ENCODE data around the gene EFNB1. TPM values are rescaled to one million over a fixed set of nuclear protein-coding genes. Genes with fewer than 3 reads are reported as not detected.

The EFNB1 gene
- total and polyA plus RNA-seq, 10 of the 15 experiments (the other 5 are each of a cell fraction or from before 2014, with no cell fraction given): 0.02 to 1.0 (median 0.81) TPM; not detected in 1

GRCh38 chrX:68830419-68831404 lies 1.9 kb downstream of the EFNB1 start:
- 35% methylated on average over 26 of the region's 29 CpGs for WGBS (ENCODE audit: insufficient coverage, insufficient replicate concordance, low lambda C conversion rate, missing lambda C conversion rate)
- Histone ChIP-seq H2AFZ (ENCODE audit: control insufficient read depth, low read depth, low read length) (no peak overlapping the region), H3K4me2 (ENCODE audit: control insufficient read depth, insufficient read depth) (no peak overlapping the region), H3K27me3 (replicated peaks in 1 of 2; ENCODE audit: control insufficient read depth in 2 of 2, insufficient read depth in 2 of 2, low read length in 1 of 2) (peaks cover 0 to 1% of the 10 kb centered on the region in 2 experiments; a peak in 2 of 4 replicates), H3K79me2 (ENCODE audit: control insufficient read depth, insufficient read depth, low read length) (no peaks in the 10 kb centered on the region), H3K36me3 (ENCODE audit: control insufficient read depth in 2 of 2, insufficient read depth in 2 of 2, low read length in 1 of 2) (no peaks in the 10 kb centered on the region), H3K27ac (ENCODE audit: control insufficient read depth, insufficient read depth) (no peak overlapping the region), H3K9ac (ENCODE audit: control insufficient read depth, insufficient read depth, low read length) (no peak overlapping the region), H3K4me1 (ENCODE audit: control insufficient read depth, insufficient read depth, low read length) (no peaks in the 10 kb centered on the region), H3K9me3 (replicated peaks; ENCODE audit: control insufficient read depth, insufficient read depth, low read length) (no peaks in the 10 kb centered on the region; the same call in 2 of the 3 replicates), H3K4me3 (no peak overlapping the region), H4K20me1 (ENCODE audit: control insufficient read depth, insufficient read depth) (no peaks in the 10 kb centered on the region; the same call in 1 of the 2 replicates)
- no peak for DNase-seq (ENCODE audit: low read depth, low spot score)
- intact Hi-C loops (cut with micrococcal nuclease; ENCODE audit: unreplicated experiment): no loop called here
- BruUV-seq (replicated peaks): no TSS peak
- no peak for FAIRE-seq
- ATAC-seq: no peak
- ChIA-PET CTCF (interaction anchor here (1.0 to 1.2 kb wide), 3 partner anchors 9 to 391 kb away, joined by 3 to 4 read pairs (median 3); no protein-coding TSS in a partner anchor), RAD21 (ENCODE audit: unreplicated experiment) (no interaction called here), SMC1A (ENCODE audit: uncharacterized antibody, unreplicated experiment) (interaction anchor here (0.6 kb wide), 1 partner anchor 147 kb away, joined by 3 read pairs; no protein-coding TSS in a partner anchor), POLR2A (no interaction called here)
- in situ Hi-C loops (cut with MboI): no loop called here
- TF ChIP-seq REST (IDR thresholded peaks at IDR 0.05; ENCODE audit: low read depth, low read length): no peak
- no peak for TF ChIP-seq ZNF24 (IDR thresholded peaks at IDR 0.05)
- TF ChIP-seq CEBPB (IDR thresholded peaks at IDR 0.05; ENCODE audit: borderline replicate concordance in 1 of 2, low read depth in 2 of 2, low read length in 2 of 2): no peak
- no peak for TF ChIP-seq IKZF2 (IDR thresholded peaks at IDR 0.05)
- TF ChIP-seq ATF3 (IDR thresholded peaks at IDR 0.05; ENCODE audit: borderline replicate concordance, extremely low read depth, low read depth, low read length): no peak
- TF ChIP-seq IRF5 (IDR thresholded peaks at IDR 0.05; ENCODE audit: borderline replicate concordance): no peak
- TF ChIP-seq NBN (IDR thresholded peaks at IDR 0.05): no peak
- TF ChIP-seq NFIC (IDR thresholded peaks at IDR 0.05; ENCODE audit: low read depth, low read length): no peak
- no peak for TF ChIP-seq NFYA (IDR thresholded peaks at IDR 0.05; ENCODE audit: borderline replicate concordance, low read depth, low read length)
- TF ChIP-seq ZNF592 (IDR thresholded peaks at IDR 0.05): no peak
- no peak for TF ChIP-seq USF1 (IDR thresholded peaks at IDR 0.05; ENCODE audit: borderline replicate concordance, extremely low read length, insufficient read depth, low read depth, low read length)
